GM12891 (cell line): Measurements from ENCODE around the gene STEAP2.
A peak's percentile ranks its signal among the peaks of the same experiment; 100 is the strongest.

Source experiments
- DNase-seq: peaks from one replicate; pipeline ENCODE4 v3.0.0; 2011; ENCODE audit warnings: low spot score; ENCODE audit not compliant: insufficient read length
- FAIRE-seq: peaks from 2 replicates; lab custom pipeline; 2011; peaks lifted over from hg19 to GRCh38; lab: Jason Lieb, UNC
- PAX5 ChIP-seq: IDR thresholded peaks from 2 replicates; pipeline ENCODE4 v1.6.1; 2011; ENCODE audit warnings: low read length, moderate library complexity, mild to moderate bottlenecking; ENCODE audit not compliant: insufficient read depth, severe bottlenecking
- POLR2A ChIP-seq: IDR thresholded peaks from 2 replicates; pipeline ENCODE4 v1.6.1; 2011; ENCODE audit warnings: low read depth, low read length, control low read depth
- POLR2AphosphoS5 ChIP-seq: IDR thresholded peaks from 2 replicates; pipeline ENCODE4 v1.6.1; 2011; ENCODE audit warnings: low read depth, low read length, control low read depth
- POU2F2 ChIP-seq: IDR thresholded peaks from 2 replicates; pipeline ENCODE4 v1.6.1; 2011; ENCODE audit warnings: low read depth, mild to moderate bottlenecking, control low read depth, low read length, moderate library complexity
- SPI1 ChIP-seq: IDR thresholded peaks from 2 replicates; pipeline ENCODE4 v1.6.1; 2011; ENCODE audit warnings: low read depth, low read length, control low read depth
- TAF1 ChIP-seq: IDR thresholded peaks from 2 replicates; pipeline ENCODE4 v1.6.1; 2011; ENCODE audit warnings: low read depth, low read length, control low read depth

STEAP2 gene

GRCh38 chr7:90231304-90231703, 19.8 kb downstream of the STEAP2 start:
- TF ChIP-seq POLR2AphosphoS5 (no peak), SPI1 (no peak), POLR2A (no peak), POU2F2 (no peak), TAF1 (no peak)
- no peak for DNase-seq

GRCh38 chr7:90232430-90232829, 20.9 kb downstream of the STEAP2 start:
- no peak for DNase-seq
- no peak for TF ChIP-seq SPI1
- no peak for TF ChIP-seq PAX5
- TF ChIP-seq POLR2A = no peak
- TF ChIP-seq POU2F2 = no peak
- no peak for TF ChIP-seq TAF1
- no peak for TF ChIP-seq POLR2AphosphoS5

More at GRCh38 chr7:90231304-90231703, 19.8 kb downstream of the STEAP2 start:
- FAIRE-seq = no peak

DNA sequence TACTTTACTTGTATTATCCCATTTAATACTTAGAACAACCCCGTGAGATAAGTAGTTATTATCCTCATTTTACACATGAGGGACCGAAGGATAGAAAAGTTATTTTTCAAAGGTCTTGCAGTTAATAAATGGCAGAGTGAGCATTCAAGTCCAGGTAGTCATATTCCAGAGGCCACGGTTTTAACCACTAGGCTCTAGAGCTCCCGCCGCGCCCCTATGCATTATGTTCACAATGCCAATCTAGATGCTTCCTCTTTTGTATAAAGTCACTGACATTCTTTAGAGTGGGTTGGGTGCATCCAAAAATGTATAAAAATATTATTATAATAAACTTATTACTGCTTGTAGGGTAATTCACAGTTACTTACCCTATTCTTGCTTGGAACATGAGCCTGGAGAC, 22.0 kb downstream of the STEAP2 start:
- TF ChIP-seq POLR2AphosphoS5 = no peak
- FAIRE-seq (no peak), DNase-seq (no peak)

More at GRCh38 chr7:90232430-90232829, 20.9 kb downstream of the STEAP2 start:
- FAIRE-seq = no peak

GRCh38 chr7:90236721-90237289, 25.3 kb downstream of the STEAP2 start:
- FAIRE-seq (no peak), DNase-seq (no peak)
- no peak for TF ChIP-seq PAX5
- no peak for TF ChIP-seq POLR2A
- no peak for TF ChIP-seq POU2F2
- TF ChIP-seq TAF1 = no peak
- no peak for TF ChIP-seq SPI1
- TF ChIP-seq POLR2AphosphoS5 = no peak

- peak; percentile 38 for FAIRE-seq
- no peak for DNase-seq
- TF ChIP-seq TAF1 = no peak
- TF ChIP-seq POLR2A = no peak
- no peak for TF ChIP-seq POLR2AphosphoS5
- no peak for TF ChIP-seq SPI1
- no peak for TF ChIP-seq PAX5
- TF ChIP-seq POU2F2 = no peak
Observed at GRCh38 chr7:90238022-90238421, 26.5 kb downstream of the STEAP2 start.

GRCh38 chr7:90238583-90238982, 27.0 kb downstream of the STEAP2 start:
- no peak for DNase-seq

DNA sequence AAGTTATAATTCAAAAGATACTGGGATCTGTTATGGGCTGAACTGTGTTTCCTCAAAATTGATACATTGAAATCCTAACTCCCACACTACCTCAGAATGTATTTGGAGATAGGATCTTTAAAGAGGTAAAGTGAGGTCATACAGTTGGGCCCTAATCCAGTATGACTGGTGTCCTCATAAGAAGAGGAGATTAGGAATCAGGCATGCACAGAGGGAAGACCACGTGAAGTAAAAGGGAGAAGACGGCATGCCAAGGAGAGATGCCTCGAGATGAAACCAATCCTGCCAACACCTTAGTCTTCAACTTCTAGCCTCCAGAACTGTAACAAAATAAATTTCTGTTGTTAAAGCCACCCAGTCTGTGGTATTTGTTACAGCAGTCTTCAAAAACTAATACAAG, 27.5 kb downstream of the STEAP2 start:
- FAIRE-seq (peak; percentile 20), DNase-seq (no peak)
- TF ChIP-seq POLR2AphosphoS5 (no peak), SPI1 (no peak), POLR2A (no peak), POU2F2 (no peak), PAX5 (no peak), TAF1 (no peak)

More at GRCh38 chr7:90238583-90238982, 27.0 kb downstream of the STEAP2 start:
- TF ChIP-seq POU2F2 (no peak), POLR2AphosphoS5 (no peak), PAX5 (no peak), SPI1 (peak; percentile 84), TAF1 (no peak)
- peak; percentile 76 for FAIRE-seq

DNA sequence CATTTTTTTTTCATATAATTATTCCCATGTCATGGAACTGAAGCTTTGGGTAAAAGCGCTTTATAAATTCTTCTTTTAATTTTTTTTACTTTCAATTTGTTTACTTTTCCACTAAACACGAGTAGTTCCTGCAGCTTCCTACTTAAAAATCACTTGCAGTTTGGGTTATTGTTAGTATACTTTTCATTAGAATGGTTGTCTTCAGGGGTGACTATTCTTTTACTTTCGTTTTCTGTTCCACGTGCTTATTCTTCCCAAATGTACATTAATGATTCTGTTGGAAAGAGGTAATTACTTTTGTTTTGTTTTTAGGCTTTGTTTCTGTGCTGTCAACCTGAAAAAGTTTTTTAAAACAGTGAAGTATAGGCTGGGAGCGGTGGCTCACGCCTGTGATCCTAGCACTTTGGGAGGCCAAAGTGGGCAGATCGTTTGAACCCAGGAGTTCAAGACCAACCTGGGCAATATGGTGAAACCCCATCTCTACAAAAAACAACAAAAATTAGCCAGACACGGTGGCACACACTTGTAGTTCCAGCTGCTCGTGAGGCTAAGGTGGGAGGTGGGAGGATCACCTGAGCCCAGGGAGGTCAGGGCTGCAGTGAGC, 28.2 kb downstream of the STEAP2 start:
- no peak for FAIRE-seq
- TF ChIP-seq TAF1 (no peak), SPI1 (no peak), PAX5 (no peak), POU2F2 (no peak), POLR2A (no peak), POLR2AphosphoS5 (no peak)
- DNase-seq = no peak

GRCh38 chr7:90242369-90243168, 31.0 kb downstream of the STEAP2 start:
- FAIRE-seq = peak; percentile 71
- TF ChIP-seq TAF1 (no peak), SPI1 (peak; percentile 73)
- DNase-seq = no peak

- TF ChIP-seq POLR2A (no peak), POLR2AphosphoS5 (no peak), SPI1 (no peak), PAX5 (no peak), POU2F2 (no peak), TAF1 (no peak)
- DNase-seq = no peak
- peak; percentile 16 for FAIRE-seq
Observed at GRCh38 chr7:90243556-90243955, 32.0 kb downstream of the STEAP2 start.
